Measurements from ENCODE around the gene CCDC73.

DNA sequence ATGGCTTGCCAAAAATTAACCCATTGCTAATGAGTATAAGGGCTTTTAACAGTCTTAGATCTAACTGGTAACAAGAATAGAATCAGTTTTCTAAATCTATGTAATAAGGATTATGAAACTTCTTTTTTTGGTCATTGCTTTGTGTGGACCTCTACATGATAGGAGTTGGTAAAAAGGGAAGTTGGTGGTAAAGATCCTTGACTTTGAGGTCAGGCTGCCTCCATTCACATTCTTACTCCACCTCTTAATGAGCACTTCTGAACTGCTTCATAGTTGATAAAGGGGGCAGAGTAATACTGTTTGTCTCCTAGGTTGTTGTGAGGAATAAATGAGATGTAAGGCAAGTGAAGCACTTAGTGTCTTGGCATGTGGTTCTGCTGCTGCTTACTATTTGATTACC lies 200.2 kb downstream of the CCDC73 start:
- TF ChIP-seq POLR2AphosphoS5 (IDR thresholded peaks at IDR 0.05; ENCODE audit: low read depth, low read length) (no peak), POLR2A (IDR thresholded peaks at IDR 0.05; ENCODE audit: low read depth, low read length) (no peak), TAF1 (IDR thresholded peaks at IDR 0.05; ENCODE audit: borderline replicate concordance, low read depth, low read length) (no peak)
